GM12878 (cell line): ENCODE measurements around the gene UGT1A6. TPM values are rescaled to one million over a fixed set of nuclear protein-coding genes. Genes with fewer than 3 reads are reported as not detected.
"Not testable (repeated sequence)": the region's sequence is repeated elsewhere in the genome, so short reads cannot be mapped to it uniquely, and the experiment has no call there.

Experiments
- ATAC-seq: fragments of 200-7000 bp; cut with Tn5 transposase; 3 replicates; pipeline ENCODE4 v1.9.1; 2020; ENCODE audit warnings: mild to moderate bottlenecking, moderate library complexity
- BruUV-seq: library from RNA; stranded (reverse); fragments of 400-500 nt; replicated peaks from 2 replicates; lab custom pipeline; 2021; lab: Mats Ljungman, UMichigan
- CTCF ChIA-PET: fragments of 300-600 bp; sonication (Branson Sonifier 250); formaldehyde crosslinking; extraction: SDS; loops from one replicate; lab custom pipeline; 2021; ENCODE audit warnings: inconsistent platforms; lab: Yijun Ruan, JAX
- POLR2A ChIA-PET: fragments of 350-600 bp; formaldehyde crosslinking; extraction: SDS; loops from one replicate; lab custom pipeline; 2021; ENCODE audit warnings: inconsistent platforms; lab: Charles Lee
- RAD21 ChIA-PET: fragments of 300-600 bp; sonication (Branson Sonifier 250); formaldehyde crosslinking; loops from one replicate; lab custom pipeline; 2023; ENCODE audit warnings: antibody characterized with exemption; ENCODE audit not compliant: unreplicated experiment; lab: Charles Lee
- SMC1A ChIA-PET: fragments of 300-600 bp; sonication (Branson Sonifier 250); formaldehyde crosslinking; loops from one replicate; lab custom pipeline; 2023; ENCODE audit not compliant: unreplicated experiment, uncharacterized antibody; lab: Charles Lee
- DNase-seq: peaks from one replicate; pipeline ENCODE4 v3.0.0-alpha.2; 2011; ENCODE audit warnings: low read depth, low spot score
- FAIRE-seq: peaks from 3 replicates; lab custom pipeline; 2011; peaks lifted over from hg19 to GRCh38; lab: Jason Lieb, UNC
- H2AFZ ChIP-seq: 2 replicates; pipeline ENCODE4 v1.6.0; 2011; ENCODE audit warnings: low read depth, low read length, control low read depth; ENCODE audit not compliant: control insufficient read depth
- H3K27ac ChIP-seq: 2 replicates; pipeline ENCODE4 v1.5.1; 2011; ENCODE audit warnings: control low read depth; ENCODE audit not compliant: control insufficient read depth, insufficient read depth
- H3K27me3 ChIP-seq, 2 experiments: replicated peaks in 1 of 2; 2 replicates each; pipeline versions ENCODE4 v1.6.0 to v1.6.1; 2011; ENCODE audit warnings: low read length in 1 of 2; ENCODE audit not compliant: control insufficient read depth in 2 of 2, insufficient read depth in 2 of 2
- H3K36me3 ChIP-seq, 2 experiments: 2 replicates each; pipeline ENCODE4 v1.5.1; 2011; ENCODE audit warnings: low read length in 1 of 2; ENCODE audit not compliant: control insufficient read depth in 2 of 2, insufficient read depth in 2 of 2
- H3K4me1 ChIP-seq: 2 replicates; pipeline ENCODE4 v1.6.1; 2011; ENCODE audit warnings: mild to moderate bottlenecking, low read length, moderate library complexity, mixed read lengths; ENCODE audit not compliant: control insufficient read depth, insufficient read depth
- H3K4me2 ChIP-seq: 2 replicates; pipeline ENCODE4 v1.6.0; 2011; ENCODE audit warnings: control low read depth; ENCODE audit not compliant: control insufficient read depth, insufficient read depth
- H3K4me3 ChIP-seq: fragments of 200-600 bp; sonication (generic); 2 replicates; pipeline ENCODE4 v1.5.1; 2016
- H3K79me2 ChIP-seq: 2 replicates; pipeline ENCODE4 v1.6.0; 2011; ENCODE audit warnings: low read length; ENCODE audit not compliant: control insufficient read depth, insufficient read depth
- H3K9ac ChIP-seq: 2 replicates; pipeline ENCODE4 v1.8.0; 2011; ENCODE audit warnings: low read length, control low read depth, mixed read lengths; ENCODE audit not compliant: control insufficient read depth, insufficient read depth
- H3K9me3 ChIP-seq: replicated peaks from 3 replicates; pipeline ENCODE4 v1.5.1; 2011; ENCODE audit warnings: mild to moderate bottlenecking, low read length; ENCODE audit not compliant: control insufficient read depth, insufficient read depth
- H4K20me1 ChIP-seq: 2 replicates; pipeline ENCODE4 v1.6.0; 2011; ENCODE audit not compliant: control insufficient read depth, insufficient read depth
- ASH2L ChIP-seq: fragments of 300-600, 200-600 bp; sonication (generic); IDR thresholded peaks from 2 replicates; pipeline ENCODE4 v1.6.1; 2017; ENCODE audit warnings: low read depth, mild to moderate bottlenecking, borderline replicate concordance
- EGR1 ChIP-seq, 2 experiments: IDR thresholded peaks; 1 replicate in 1 of 2; 2 replicates in 1 of 2; pipeline ENCODE4 v1.6.1; 2011 to 2012; ENCODE audit warnings: low read depth in 2 of 2, low read length in 2 of 2, borderline replicate concordance in 1 of 2, mild to moderate bottlenecking in 1 of 2, moderate library complexity in 1 of 2
- ETV6 ChIP-seq, 2 experiments: fragments of 450-650 bp in 1 of 2; IDR thresholded peaks in 1 of 2; conservative IDR thresholded peaks in 1 of 2; 2 replicates each; pipeline ENCODE4 v1.6.1; 2014; ENCODE audit warnings: antibody characterized with exemption in 1 of 2, borderline replicate concordance in 1 of 2, low read depth in 1 of 2, mild to moderate bottlenecking in 1 of 2, moderate library complexity in 1 of 2
- FOXM1 ChIP-seq: IDR thresholded peaks from 2 replicates; pipeline ENCODE4 v1.6.1; 2012; ENCODE audit warnings: low read depth, mild to moderate bottlenecking, inconsistent platforms, low read length, moderate library complexity
- MAX ChIP-seq: IDR thresholded peaks from 2 replicates; pipeline ENCODE4 v1.6.1; 2012; ENCODE audit warnings: low read depth, low read length, improper control_type of control experiment
- NKRF ChIP-seq: fragments of 450-650 bp; conservative IDR thresholded peaks from 2 replicates; pipeline ENCODE4 v1.6.1; 2017; ENCODE audit warnings: mild to moderate bottlenecking, moderate library complexity
- RFX5 ChIP-seq: IDR thresholded peaks from 2 replicates; pipeline ENCODE4 v1.6.1; 2011; ENCODE audit warnings: low read depth, low read length, improper control_type of control experiment
- STAT1 ChIP-seq: fragments of 450-650 bp; conservative IDR thresholded peaks from 2 replicates; pipeline ENCODE4 v1.6.1; 2014; ENCODE audit warnings: antibody characterized with exemption, mild to moderate bottlenecking
- USF1 ChIP-seq: IDR thresholded peaks from 2 replicates; pipeline ENCODE4 v1.6.1; 2011; ENCODE audit warnings: borderline replicate concordance, low read depth, mild to moderate bottlenecking, moderate library complexity, mixed read lengths, low read length; ENCODE audit not compliant: insufficient read depth; ENCODE audit errors: extremely low read length
- WGBS: methylation state at CpG from one replicate; pipeline ENCODE4 v1.1.6; 2016; ENCODE audit warnings: low lambda C conversion rate; ENCODE audit not compliant: insufficient replicate concordance, insufficient coverage; ENCODE audit errors: missing lambda C conversion rate; 5-methylcytosine and 5-hydroxymethylcytosine counted together
- in situ Hi-C: fragments of 300-500 bp; cut with MboI; formaldehyde crosslinking; loops from 9 replicates; pipeline ENCODE4 v1.14.3; 2018; ENCODE audit warnings: mixed read lengths
- intact Hi-C: fragments of 100-400 bp; cut with micrococcal nuclease; formaldehyde crosslinking; loops from one replicate; pipeline ENCODE4 v1.14.2; 2022; ENCODE audit not compliant: unreplicated experiment
- polyA plus RNA-seq, 11 experiments: library from polyadenylated mRNA; depleted of rRNA in 4 of 11; unstranded in 6 of 11; stranded (reverse) in 5 of 11; fragments of >200 nt; fragmentation: Nextera tagmentation in 4 of 11; fragmentation: Illumina TruSeq in 1 of 11; extraction: Ambion mirVana in 4 of 11; extraction: Trizol in 1 of 11; gene quantifications; 1 replicate in 1 of 11; 2 replicates in 10 of 11; pipeline versions ENCODE4 v1.2.1 to v1.2.3, GENCODE V29; 2011 to 2016; ENCODE audit warnings: inconsistent platforms in 2 of 11, missing spikeins in 2 of 11, low read depth in 1 of 11
- total RNA-seq, 4 experiments: library from RNA; depleted of rRNA in 3 of 4; stranded (reverse); fragments of >200 nt in 3 of 4; fragmentation: Illumina TruSeq in 1 of 4; extraction: Trizol in 1 of 4; gene quantifications; 2 replicates each; pipeline versions ENCODE4 v1.2.1 to v1.2.3, GENCODE V29; 2013 to 2021

The UGT1A6 gene
- total and polyA plus RNA-seq, 10 of the 15 experiments (the other 5 are each of a cell fraction or from before 2014, with no cell fraction given), result not detected

- TF ChIP-seq ASH2L (no peak), FOXM1 (no peak), EGR1 (IDR thresholded peaks at IDR 0.05; ENCODE audit: borderline replicate concordance in 1 of 2, low read depth in 2 of 2, low read length in 2 of 2) (no peak), NKRF (no peak), ETV6 (conservative IDR thresholded peaks at IDR 0.05 in 1 of 2, IDR thresholded peaks at IDR 0.05 in 1 of 2; ENCODE audit: borderline replicate concordance in 1 of 2, low read depth in 1 of 2) (no peak), STAT1 (no peak), RFX5 (no peak), MAX (no peak), USF1 (no peak)
These were observed 52.5 kb downstream of the UGT1A6 start (continued) for GRCh38 chr2:233745073-233745755.

- H3K79me2 ChIP-seq, H3K4me2 ChIP-seq, H3K4me1 ChIP-seq, CTCF ChIA-PET, BruUV-seq, H3K27ac ChIP-seq, in situ Hi-C loops, H3K27me3 ChIP-seq, SMC1A ChIA-PET, ATAC-seq, H4K20me1 ChIP-seq, POLR2A ChIA-PET, H3K9me3 ChIP-seq, H3K9ac ChIP-seq, H3K36me3 ChIP-seq, RAD21 ChIA-PET, intact Hi-C loops, DNase-seq, H3K4me3 ChIP-seq, H2AFZ ChIP-seq, FAIRE-seq: not testable (repeated sequence)
- 0% methylated on average over 2 of the region's 2 CpGs for WGBS
These were observed 53.1 kb downstream of the UGT1A6 start for GRCh38 chr2:233745838-233746237.
